Kidney (tissue), 14 donors: ENCODE measurements around the gene DDIT3. TPM values are rescaled to one million over a fixed set of nuclear protein-coding genes. Genes with fewer than 3 reads are reported as not detected.

ENCODE experiments used
- DNase-seq, 5 donors: peaks; one replicate each; pipeline ENCODE4 v3.0.0-alpha.2; 2013 to 2020
- FAIRE-seq: peaks from 2 replicates; lab custom pipeline; 2012; peaks lifted over from hg19 to GRCh38; lab: Jason Lieb, UNC
- H3K27ac ChIP-seq, 2 donors: one replicate each; pipeline ENCODE4 v1.7.0; 2013; ENCODE audit warnings: low read depth in 2 of 2, low read length in 2 of 2, inconsistent platforms in 1 of 2
- H3K27me3 ChIP-seq: one replicate; pipeline ENCODE4 v1.7.1; 2013; ENCODE audit warnings: low read length, inconsistent platforms; ENCODE audit not compliant: control insufficient read depth, insufficient read depth
- H3K36me3 ChIP-seq, 3 donors: one replicate each; pipeline versions ENCODE4 v1.7.0 to v1.7.1; 2013; ENCODE audit warnings: low read length in 3 of 3, control low read depth in 1 of 3, inconsistent platforms in 1 of 3; ENCODE audit not compliant: insufficient read depth in 3 of 3, control insufficient read depth in 2 of 3
- H3K4me1 ChIP-seq, 3 donors: one replicate each; pipeline versions ENCODE4 v1.7.0 to v1.7.1; 2013; ENCODE audit warnings: low read length in 3 of 3, inconsistent platforms in 1 of 3, low read depth in 1 of 3; ENCODE audit not compliant: control insufficient read depth in 2 of 3, insufficient read depth in 2 of 3
- H3K4me3 ChIP-seq, 3 donors: one replicate each; pipeline versions ENCODE4 v1.7.0 to v1.8.1; 2013; ENCODE audit warnings: low read length in 3 of 3, control low read depth in 1 of 3, inconsistent platforms in 1 of 3
- H3K9ac ChIP-seq, 3 donors: one replicate each; pipeline versions ENCODE4 v1.7.0 to v1.7.1; 2013; ENCODE audit warnings: low read length in 3 of 3, control low read depth in 1 of 3, inconsistent platforms in 1 of 3
- H3K9me3 ChIP-seq, 3 donors: one replicate each; pipeline versions ENCODE4 v1.7.0 to v1.7.1; 2013; ENCODE audit warnings: low read length in 3 of 3, control low read depth in 1 of 3, inconsistent platforms in 1 of 3; ENCODE audit not compliant: control insufficient read depth in 2 of 3, insufficient read depth in 1 of 3
- CTCF ChIP-seq: IDR thresholded peaks from 3 replicates; pipeline ENCODE4 v1.5.1; 2012; ENCODE audit warnings: mild to moderate bottlenecking, moderate library complexity, borderline replicate concordance; ENCODE audit not compliant: insufficient read depth; ENCODE audit errors: extremely low read depth
- intact Hi-C: fragments of 100-400 bp; cut with DNase I; formaldehyde crosslinking; loops from one replicate; pipeline ENCODE4 v1.11.1; 2022
- polyA plus RNA-seq: library from polyadenylated mRNA; stranded (reverse); fragments of 350-450 nt; fragmentation: Illumina TruSeq; extraction: RNeasy Lipid Tissue Mini Kit (QIAGEN cat#74804); gene quantifications from one replicate; pipeline ENCODE4 v1.2.3, GENCODE V29; 2014; ENCODE audit warnings: low read depth, low replicate concordance; ENCODE audit not compliant: insufficient read depth
- total RNA-seq: library from RNA; stranded (reverse); fragmentation: NEBNext Ultra II Directional; extraction: Animal tissue kit (Norgen Biotek cat#: 25700); gene quantifications from one replicate; pipeline ENCODE4 v1.2.1, GENCODE V29; 2021
- donor health status: control.
- donor health status: control.
- donor health status: control.
- donor health status: control.
- donor health status: control.
- donor health status: DM: yes; HTN: yes; CAD: no.
- donor health status: Normal renal cell carcinoma (clear cell type).

Gene DDIT3
- total and polyA plus RNA-seq, 2 donors from 2014 or later, result 34.1 to 83.1 TPM

- no peak for TF ChIP-seq CTCF
- Histone ChIP-seq H3K27ac (peak overlapping the region in 1 of 2 donors; percentile 33), H3K27me3 (peaks cover 25% of the 10 kb centered on the region), H3K36me3 (no peaks in the 10 kb centered on the region), H3K9ac (no peak overlapping the region), H3K9me3 (no peaks in the 10 kb centered on the region), H3K4me1 (peaks cover 0 to 18% (median 0%) of the 10 kb centered on the region in 3 donors), H3K4me3 (peak overlapping the region; percentile 6 to 43 (median 18))
- intact Hi-C loops, result no loop called here
- FAIRE-seq, result no peak
- peak in 2 of 5 donors; percentile 55 to 78 for DNase-seq
Observed at GRCh38 chr12:57476162-57476992, 43.9 kb downstream of the DDIT3 start.

GRCh38 chr12:57475271-57476161 lies 44.8 kb downstream of the DDIT3 start:
- no peak for TF ChIP-seq CTCF
- DNase-seq (peak; percentile 37 to 82 (median 55)), FAIRE-seq (no peak)
- peaks cover 0 to 18% (median 0%) of the 10 kb centered on the region in 3 donors for H3K4me1 ChIP-seq
- H3K27me3 ChIP-seq, result peaks cover 25% of the 10 kb centered on the region
- H3K36me3 ChIP-seq, result no peaks in the 10 kb centered on the region
- intact Hi-C loops, result no loop called here
- H3K9ac ChIP-seq, result no peak overlapping the region
- peak overlapping the region; percentile 6 to 43 (median 10) for H3K4me3 ChIP-seq
- no peaks in the 10 kb centered on the region for H3K9me3 ChIP-seq
- H3K27ac ChIP-seq, result no peak overlapping the region

GRCh38 chr12:57474862-57475261 lies 45.5 kb downstream of the DDIT3 start:
- no peaks in the 10 kb centered on the region for H3K9me3 ChIP-seq
- H3K4me1 ChIP-seq, result peaks cover 0 to 18% (median 0%) of the 10 kb centered on the region in 3 donors
- H3K27ac ChIP-seq, result no peak overlapping the region
- H3K27me3 ChIP-seq, result peaks cover 25% of the 10 kb centered on the region
- H3K4me3 ChIP-seq, result no peak overlapping the region
- no peak overlapping the region for H3K9ac ChIP-seq
- FAIRE-seq, result no peak
- no peaks in the 10 kb centered on the region for H3K36me3 ChIP-seq
- intact Hi-C loops, result no loop called here
- no peak for TF ChIP-seq CTCF
- DNase-seq, result peak in 1 of 5 donors; percentile 36
